GM18526 (cell line): ENCODE data around the gene PASK.

Experiments
- POLR2A ChIP-seq: IDR thresholded peaks from 3 replicates; pipeline ENCODE4 v1.6.1; 2011; ENCODE audit not compliant: insufficient read length; ENCODE audit errors: extremely low read depth

Gene PASK

GRCh38 chr2:241126771-241127202, 22.5 kb downstream of the PASK start:
- TF ChIP-seq POLR2A = no peak

- TF ChIP-seq POLR2A = no peak
Observed at GRCh38 chr2:241126201-241126611, 23.1 kb downstream of the PASK start.

- TF ChIP-seq POLR2A = no peak
Observed at GRCh38 chr2:241125626-241126025, 23.6 kb downstream of the PASK start.

GRCh38 chr2:241123816-241124536, 25.3 kb downstream of the PASK start:
- no peak for TF ChIP-seq POLR2A

- no peak for TF ChIP-seq POLR2A
Observed at GRCh38 chr2:241122376-241123002, 26.8 kb downstream of the PASK start.

- TF ChIP-seq POLR2A = no peak
Observed at GRCh38 chr2:241121008-241121407, 28.3 kb downstream of the PASK start.

- no peak for TF ChIP-seq POLR2A
Observed at GRCh38 chr2:241120440-241120839, 28.8 kb downstream of the PASK start.

- TF ChIP-seq POLR2A = no peak
Observed at GRCh38 chr2:241118737-241119505, 30.4 kb downstream of the PASK start.

- TF ChIP-seq POLR2A = no peak
Observed at GRCh38 chr2:241116606-241117560, 32.4 kb downstream of the PASK start.

GRCh38 chr2:241115361-241115760, 33.9 kb downstream of the PASK start:
- no peak for TF ChIP-seq POLR2A

GRCh38 chr2:241114836-241115235, 34.4 kb downstream of the PASK start:
- TF ChIP-seq POLR2A = no peak

GRCh38 chr2:241112592-241112991, 36.7 kb downstream of the PASK start:
- TF ChIP-seq POLR2A = no peak

GRCh38 chr2:241112046-241112445, 37.2 kb downstream of the PASK start:
- no peak for TF ChIP-seq POLR2A

GRCh38 chr2:241111440-241111805, 37.8 kb downstream of the PASK start:
- TF ChIP-seq POLR2A = no peak
